ENCODE results near the gene EYS.

Gene EYS

DNA sequence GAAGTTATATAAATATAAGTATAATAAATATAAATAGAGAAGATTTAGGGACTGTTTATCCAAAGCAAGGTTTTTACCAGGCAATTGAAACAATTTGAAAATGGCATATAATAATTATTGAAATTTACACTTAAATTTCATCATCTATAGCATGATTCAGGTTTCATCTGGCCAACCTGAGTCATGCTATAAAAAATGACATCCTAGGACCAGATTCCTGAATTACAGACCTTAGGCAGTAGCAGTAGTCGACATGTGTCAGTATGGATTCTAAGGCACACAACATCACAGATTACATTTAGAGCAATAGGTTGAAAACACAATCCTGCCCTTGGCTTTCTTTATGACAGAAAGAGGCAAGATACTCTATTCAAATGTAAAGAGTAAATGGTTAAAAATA, 1479.2 kb downstream of the EYS start:
- peak; percentile 39 for DNase-seq (ENCODE audit: low read depth)
- TF ChIP-seq, protein P1, sequence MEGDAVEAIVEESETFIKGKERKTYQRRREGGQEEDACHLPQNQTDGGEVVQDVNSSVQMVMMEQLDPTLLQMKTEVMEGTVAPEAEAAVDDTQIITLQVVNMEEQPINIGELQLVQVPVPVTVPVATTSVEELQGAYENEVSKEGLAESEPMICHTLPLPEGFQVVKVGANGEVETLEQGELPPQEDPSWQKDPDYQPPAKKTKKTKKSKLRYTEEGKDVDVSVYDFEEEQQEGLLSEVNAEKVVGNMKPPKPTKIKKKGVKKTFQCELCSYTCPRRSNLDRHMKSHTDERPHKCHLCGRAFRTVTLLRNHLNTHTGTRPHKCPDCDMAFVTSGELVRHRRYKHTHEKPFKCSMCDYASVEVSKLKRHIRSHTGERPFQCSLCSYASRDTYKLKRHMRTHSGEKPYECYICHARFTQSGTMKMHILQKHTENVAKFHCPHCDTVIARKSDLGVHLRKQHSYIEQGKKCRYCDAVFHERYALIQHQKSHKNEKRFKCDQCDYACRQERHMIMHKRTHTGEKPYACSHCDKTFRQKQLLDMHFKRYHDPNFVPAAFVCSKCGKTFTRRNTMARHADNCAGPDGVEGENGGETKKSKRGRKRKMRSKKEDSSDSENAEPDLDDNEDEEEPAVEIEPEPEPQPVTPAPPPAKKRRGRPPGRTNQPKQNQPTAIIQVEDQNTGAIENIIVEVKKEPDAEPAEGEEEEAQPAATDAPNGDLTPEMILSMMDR (IDR thresholded peaks at IDR 0.05; ENCODE audit: insufficient read depth, low read depth, low read length, missing control alignments), result no peak
- no peak overlapping the region for H3K4me3 ChIP-seq (ENCODE audit: low read length)

DNA sequence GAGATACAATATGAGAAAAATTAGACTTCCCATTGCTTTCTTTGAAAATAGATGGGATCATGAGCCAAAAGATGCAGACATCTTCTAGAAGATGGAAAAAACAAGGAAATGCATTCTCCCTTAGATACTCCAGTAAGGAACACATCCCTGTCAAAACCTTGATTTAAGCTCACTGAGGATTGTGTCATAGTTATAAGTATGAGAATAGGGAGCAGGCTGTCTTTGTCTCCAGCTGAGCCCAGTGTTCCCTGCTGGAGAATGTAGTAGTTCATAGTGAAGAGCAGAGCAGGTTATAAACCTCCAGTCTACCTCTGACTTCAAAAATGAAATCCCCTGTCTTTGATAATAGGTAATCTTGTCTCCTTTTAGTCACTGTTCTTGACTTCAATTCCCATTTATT, 1481.5 kb downstream of the EYS start:
- TF ChIP-seq, protein P1 (IDR thresholded peaks at IDR 0.05; ENCODE audit: insufficient read depth, low read depth, low read length, missing control alignments), result no peak
- DNase-seq (ENCODE audit: low read depth), result no peak
- H3K4me3 ChIP-seq (ENCODE audit: low read length), result no peak overlapping the region

DNA sequence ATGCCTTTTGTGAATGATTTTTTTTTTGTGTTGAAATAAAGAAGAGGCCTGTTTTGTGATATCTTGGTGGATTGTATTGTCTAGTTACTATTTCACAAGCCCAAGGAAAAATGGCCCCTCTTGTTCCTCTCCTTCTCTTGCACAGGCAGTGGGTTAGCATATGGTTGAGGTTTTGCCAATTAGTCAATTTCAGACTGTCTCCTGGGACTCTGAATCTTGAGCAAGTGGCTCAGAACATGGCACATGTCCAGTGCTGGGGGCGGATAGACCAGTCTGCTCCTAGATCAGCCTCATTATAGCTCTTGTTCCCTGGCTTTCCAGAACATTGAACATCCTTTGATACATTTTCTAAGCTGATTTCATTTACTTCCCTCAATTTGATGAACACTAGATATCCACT, 1482.2 kb downstream of the EYS start:
- no peak overlapping the region for H3K4me3 ChIP-seq (ENCODE audit: low read length)
- TF ChIP-seq, protein P1 (IDR thresholded peaks at IDR 0.05; ENCODE audit: insufficient read depth, low read depth, low read length, missing control alignments), result no peak
- no peak for DNase-seq (ENCODE audit: low read depth)

DNA sequence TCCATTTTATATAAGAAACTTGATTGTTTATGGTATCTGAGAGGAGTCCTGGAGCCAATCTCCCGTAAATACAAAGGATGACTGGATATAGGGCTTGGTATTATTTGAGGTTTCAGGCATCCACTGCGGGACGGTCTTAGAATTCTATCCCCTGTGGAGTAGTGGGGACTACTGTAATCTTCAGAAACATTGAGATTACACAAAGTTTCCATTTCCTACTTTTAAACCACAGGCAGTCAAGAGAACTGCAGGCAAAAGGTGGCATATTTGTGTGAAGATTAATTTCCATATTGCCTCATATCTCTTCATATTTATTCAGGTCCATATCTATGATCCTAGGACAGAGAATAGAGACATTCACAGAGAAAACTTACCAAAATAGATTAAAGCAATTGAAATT, 1485.2 kb downstream of the EYS start:
- no peak for DNase-seq (ENCODE audit: low read depth)
- TF ChIP-seq, protein P1 (IDR thresholded peaks at IDR 0.05; ENCODE audit: insufficient read depth, low read depth, low read length, missing control alignments), result peak; percentile 20
- H3K4me3 ChIP-seq (ENCODE audit: low read length), result no peak overlapping the region

DNA sequence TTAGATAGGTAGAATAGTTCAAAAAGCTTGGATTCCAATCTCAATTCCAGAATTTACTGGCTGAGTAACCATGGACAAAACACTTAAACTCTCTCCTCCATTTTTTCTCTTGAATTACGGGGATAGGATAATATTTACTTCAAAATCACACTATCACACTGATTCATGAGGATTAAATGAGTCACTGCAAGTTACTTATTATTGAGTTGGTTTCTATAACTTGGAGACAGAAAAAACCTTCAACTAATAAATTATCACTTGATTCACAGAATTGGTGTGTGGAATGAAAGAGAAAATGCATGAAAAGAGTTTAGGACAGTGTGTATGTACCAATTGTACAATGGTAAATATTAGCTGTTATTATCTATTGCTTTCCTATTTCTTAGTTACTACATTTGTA, 1486.2 kb downstream of the EYS start:
- TF ChIP-seq, protein P1 (IDR thresholded peaks at IDR 0.05; ENCODE audit: insufficient read depth, low read depth, low read length, missing control alignments), result no peak
- DNase-seq (ENCODE audit: low read depth), result no peak
- H3K4me3 ChIP-seq (ENCODE audit: low read length), result no peak overlapping the region

DNA sequence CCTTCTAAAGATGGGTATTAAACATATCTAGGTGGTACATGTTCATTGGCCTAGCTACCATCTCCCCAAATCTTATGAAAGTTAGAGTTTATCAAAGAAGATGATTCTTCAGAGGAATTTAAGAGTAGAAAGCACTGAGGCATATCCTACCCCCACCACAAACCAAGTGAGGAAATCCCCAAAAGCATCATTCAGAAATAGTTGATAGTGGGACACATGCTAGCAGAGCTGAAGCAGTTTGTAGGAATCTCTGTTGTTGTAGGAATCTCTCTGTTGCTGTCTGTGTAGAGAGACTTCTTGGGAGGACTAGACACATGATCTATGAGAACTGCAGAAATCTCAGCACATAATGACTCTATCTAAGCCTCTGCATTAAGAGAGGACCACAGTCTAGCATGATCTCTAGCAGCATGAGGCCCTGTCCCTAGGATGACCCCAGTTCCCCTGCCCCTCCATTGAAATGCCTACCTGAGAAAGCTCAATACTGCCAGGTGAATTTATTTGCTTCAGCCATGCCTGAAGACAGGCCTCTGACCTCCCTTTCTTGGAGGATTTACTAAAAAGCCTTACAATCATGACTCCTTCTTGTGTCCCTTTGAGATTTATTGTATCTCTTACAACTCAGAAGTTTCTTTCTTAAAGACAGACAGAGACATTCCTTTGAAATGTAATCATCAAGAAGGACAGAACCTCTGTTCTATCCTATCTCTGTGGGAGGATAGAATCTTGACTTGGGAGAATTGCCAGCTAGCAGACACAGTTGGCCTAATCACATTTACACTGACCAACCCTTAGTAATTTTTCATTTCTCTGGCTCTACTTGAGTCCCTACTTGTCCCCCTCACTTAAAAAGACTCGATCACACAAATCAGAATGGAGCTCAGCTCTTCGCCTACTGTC, 1489.1 kb downstream of the EYS start:
- DNase-seq (ENCODE audit: low read depth), result peak; percentile 7
- TF ChIP-seq, protein P1 (IDR thresholded peaks at IDR 0.05; ENCODE audit: insufficient read depth, low read depth, low read length, missing control alignments), result no peak
- no peak overlapping the region for H3K4me3 ChIP-seq (ENCODE audit: low read length)

DNA sequence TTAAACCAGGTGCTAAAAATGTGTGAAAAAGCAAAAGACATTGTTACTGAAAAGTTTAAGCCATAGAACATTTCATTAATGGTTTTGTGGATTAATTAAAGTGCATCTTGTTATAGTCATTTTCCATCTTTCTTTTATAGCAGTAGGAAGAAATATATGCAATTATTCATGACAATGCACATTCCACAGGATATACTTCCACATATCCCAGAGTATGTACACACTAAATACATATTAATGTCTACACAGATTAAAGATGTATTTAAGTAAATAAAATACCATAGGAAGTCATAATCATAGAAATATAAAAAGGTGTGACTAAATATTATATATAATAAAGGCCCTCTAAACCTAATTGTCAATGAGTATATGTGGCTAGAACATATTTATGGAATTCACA, 1492.7 kb downstream of the EYS start:
- H3K4me3 ChIP-seq (ENCODE audit: low read length), result no peak overlapping the region
- TF ChIP-seq, protein P1 (IDR thresholded peaks at IDR 0.05; ENCODE audit: insufficient read depth, low read depth, low read length, missing control alignments), result no peak
- DNase-seq (ENCODE audit: low read depth), result no peak
